GM23338 (cell line): ENCODE data around the gene FMN1. TPM values are rescaled to one million over a fixed set of nuclear protein-coding genes. Genes with fewer than 3 reads are reported as not detected.

Source experiments
- ATAC-seq: fragments of 200-7000 bp; cut with Tn5 transposase; 3 replicates; pipeline ENCODE4 v1.9.1; 2020
- DNase-seq: peaks from one replicate; pipeline ENCODE4 v3.0.0-alpha.2; 2015; ENCODE audit warnings: low spot score
- H2AFZ ChIP-seq: fragments of 200-600 bp; sonication (generic); 2 replicates; pipeline ENCODE4 v1.8.0; 2016; ENCODE audit warnings: antibody characterized with exemption, mild to moderate bottlenecking, moderate library complexity
- H3F3A ChIP-seq: fragments of 200-600 bp; sonication (generic); replicated peaks from 2 replicates; pipeline ENCODE4 v1.8.0; 2017; ENCODE audit warnings: antibody characterized with exemption, mixed run types, low read depth
- H3K27ac ChIP-seq: fragments of 200-600 bp; sonication (generic); 2 replicates; pipeline ENCODE4 v1.6.1; 2016; ENCODE audit warnings: low read depth
- H3K27me3 ChIP-seq: fragments of 200-600 bp; sonication (generic); 2 replicates; pipeline ENCODE4 v1.8.0; 2016; ENCODE audit warnings: mild to moderate bottlenecking, mixed run types, moderate library complexity; ENCODE audit not compliant: insufficient read depth
- H3K36me3 ChIP-seq: fragments of 200-600 bp; sonication (generic); 2 replicates; pipeline ENCODE4 v1.8.0; 2016; ENCODE audit warnings: mild to moderate bottlenecking; ENCODE audit not compliant: insufficient read depth
- H3K4me1 ChIP-seq: fragments of 200-600 bp; sonication (generic); 2 replicates; pipeline ENCODE4 v1.8.0; 2016; ENCODE audit warnings: mild to moderate bottlenecking, moderate library complexity; ENCODE audit not compliant: insufficient read depth
- H3K4me2 ChIP-seq: fragments of 200-600 bp; sonication (generic); 2 replicates; pipeline ENCODE4 v1.7.1; 2017; ENCODE audit warnings: mixed run types
- H3K4me3 ChIP-seq: fragments of 200-600 bp; sonication (generic); 2 replicates; pipeline ENCODE4 v1.6.1; 2016; ENCODE audit warnings: mixed run types
- H3K79me2 ChIP-seq: fragments of 200-600 bp; sonication (generic); replicated peaks from 2 replicates; pipeline ENCODE4 v1.8.0; 2017; ENCODE audit warnings: mild to moderate bottlenecking; ENCODE audit not compliant: insufficient read depth
- H3K9me2 ChIP-seq: fragments of 200-600 bp; sonication (generic); 2 replicates; pipeline ENCODE4 v1.8.0; 2017; ENCODE audit not compliant: insufficient read depth
- H4K20me1 ChIP-seq: fragments of 200-600 bp; sonication (generic); replicated peaks from 2 replicates; pipeline ENCODE4 v1.8.0; 2017; ENCODE audit warnings: mild to moderate bottlenecking; ENCODE audit not compliant: insufficient read depth
- H3K27ac Mint-ChIP-seq: 2 replicates; pipeline ENCODE4 v1.8.0; 2020; ENCODE audit warnings: inconsistent platforms, mild to moderate bottlenecking, moderate library complexity, mixed read lengths
- H3K27me3 Mint-ChIP-seq: 3 replicates; pipeline ENCODE4 v1.8.0; 2022; ENCODE audit warnings: low read depth, mild to moderate bottlenecking, moderate library complexity, mixed read lengths, inconsistent platforms; ENCODE audit not compliant: insufficient read depth, poor library complexity
- H3K36me3 Mint-ChIP-seq: 3 replicates; pipeline ENCODE4 v1.8.0; 2021; ENCODE audit warnings: low read depth, mild to moderate bottlenecking, inconsistent platforms, moderate library complexity, mixed read lengths
- H3K4me1 Mint-ChIP-seq: 3 replicates; pipeline ENCODE4 v1.8.0; 2020; ENCODE audit warnings: mild to moderate bottlenecking, inconsistent platforms, mixed read lengths
- H3K4me3 Mint-ChIP-seq: 3 replicates; pipeline ENCODE4 v1.8.0; 2021; ENCODE audit warnings: moderate library complexity, mild to moderate bottlenecking, inconsistent platforms, mixed read lengths
- H3K9me3 Mint-ChIP-seq: 3 replicates; pipeline ENCODE4 v1.8.0; 2020; ENCODE audit warnings: moderate library complexity, mild to moderate bottlenecking, inconsistent platforms, mixed read lengths
- CREB1 ChIP-seq: fragments of 250-450 bp; sonication (Bioruptor Pico); IDR thresholded peaks from 2 replicates; pipeline ENCODE4 v1.5.0; 2020; ENCODE audit warnings: low read depth, mild to moderate bottlenecking, moderate library complexity
- EZH2 ChIP-seq: fragments of 200-600 bp; sonication (generic); IDR thresholded peaks from one replicate; pipeline ENCODE4 v1.8.0; 2017; ENCODE audit warnings: antibody characterized with exemption, mild to moderate bottlenecking, low read depth; ENCODE audit not compliant: unreplicated experiment
- EZH2phosphoT487 ChIP-seq: fragments of 200-600 bp; sonication (generic); IDR thresholded peaks from one replicate; pipeline ENCODE4 v1.8.1; 2018; ENCODE audit warnings: antibody characterized with exemption; ENCODE audit not compliant: unreplicated experiment
- JUNB ChIP-seq: IDR thresholded peaks from one replicate; pipeline ENCODE4 v1.6.1; 2016; ENCODE audit warnings: antibody characterized with exemption; ENCODE audit not compliant: unreplicated experiment
- NANOG ChIP-seq: IDR thresholded peaks from 2 replicates; pipeline ENCODE4 v1.6.1; 2016; ENCODE audit warnings: antibody characterized with exemption, borderline replicate concordance
- POLR2AphosphoS5 ChIP-seq: IDR thresholded peaks from 2 replicates; pipeline ENCODE4 v1.6.1; 2016; ENCODE audit warnings: antibody characterized with exemption, low read depth
- STAT1 ChIP-seq: IDR thresholded peaks from one replicate; pipeline ENCODE4 v1.6.1; 2016; ENCODE audit warnings: antibody characterized with exemption; ENCODE audit not compliant: unreplicated experiment
- ZNF114 ChIP-seq: fragments of 250-450 bp; sonication (Bioruptor Pico); IDR thresholded peaks from 2 replicates; pipeline ENCODE4 v1.5.0; 2020; ENCODE audit warnings: mild to moderate bottlenecking, moderate library complexity
- ZNF331 ChIP-seq: fragments of 250-450 bp; sonication (Bioruptor Pico); IDR thresholded peaks from 2 replicates; pipeline ENCODE4 v1.5.0; 2020; ENCODE audit warnings: low read depth, mild to moderate bottlenecking, moderate library complexity
- polyA plus RNA-seq: library from polyadenylated mRNA; unstranded; fragments of >200 nt; fragmentation: Nextera tagmentation; extraction: Ambion mirVana; gene quantifications from 2 replicates; pipeline ENCODE4 v1.2.1, GENCODE V29; 2016
- total RNA-seq: library from RNA; depleted of rRNA; stranded (reverse); fragments of >200 nt; shearing (Covaris generic); gene quantifications from 2 replicates; pipeline ENCODE4 v1.2.3, GENCODE V29; 2014
- TF ChIP-seq, protein P1 (sequence below): IDR thresholded peaks from one replicate; pipeline ENCODE4 v1.6.1; 2018; ENCODE audit warnings: antibody characterized with exemption; ENCODE audit not compliant: unreplicated experiment

The FMN1 gene
- total and polyA plus RNA-seq, 2 experiments from 2014 or later: 1.2 to 1.6 TPM

DNA sequence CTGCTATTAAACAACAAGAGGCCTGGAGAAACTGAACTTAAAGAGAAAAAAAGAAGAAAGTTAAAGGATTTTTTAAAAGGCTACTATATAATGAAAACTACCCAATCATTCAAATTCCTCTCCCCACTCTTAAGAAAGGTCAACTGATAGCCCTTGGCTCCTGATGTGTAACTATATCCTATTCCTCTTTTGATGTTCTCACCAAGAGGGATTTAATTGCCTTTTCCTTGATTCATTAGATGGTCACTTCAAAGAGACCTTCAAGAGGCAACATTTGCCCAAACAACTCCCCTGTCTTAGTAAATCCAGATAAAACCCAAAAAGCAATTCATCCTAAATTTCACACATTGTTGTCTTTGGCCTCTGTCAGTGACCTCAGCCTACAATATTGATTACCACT lies 86.0 kb downstream of the FMN1 start:
- no peaks in the 10 kb centered on the region for H4K20me1 ChIP-seq
- no peaks in the 10 kb centered on the region for H3K79me2 ChIP-seq
- H3K9me2 ChIP-seq: no peaks in the 10 kb centered on the region
- no peaks in the 10 kb centered on the region for H3F3A ChIP-seq
- H3K27me3 ChIP-seq: no peaks in the 10 kb centered on the region
- H3K27ac ChIP-seq: no peak overlapping the region
- Mint-ChIP-seq H3K27me3 (no peaks in the 10 kb centered on the region), H3K9me3 (no peaks in the 10 kb centered on the region; the same call in 2 of the 3 replicates), H3K4me1 (peaks cover 12% of the 10 kb centered on the region; the same call in 2 of the 3 replicates), H3K36me3 (no peaks in the 10 kb centered on the region; the same call in 2 of the 3 replicates), H3K27ac (no peak overlapping the region), H3K4me3 (no peak overlapping the region)
- peaks cover 14% of the 10 kb centered on the region for H3K4me1 ChIP-seq
- no peak for ATAC-seq
- no peak overlapping the region for H3K4me3 ChIP-seq
- no peak overlapping the region for H2AFZ ChIP-seq
- no peak for TF ChIP-seq STAT1
- H3K4me2 ChIP-seq: no peak overlapping the region
- no peaks in the 10 kb centered on the region for H3K36me3 ChIP-seq
- DNase-seq: no peak

DNA sequence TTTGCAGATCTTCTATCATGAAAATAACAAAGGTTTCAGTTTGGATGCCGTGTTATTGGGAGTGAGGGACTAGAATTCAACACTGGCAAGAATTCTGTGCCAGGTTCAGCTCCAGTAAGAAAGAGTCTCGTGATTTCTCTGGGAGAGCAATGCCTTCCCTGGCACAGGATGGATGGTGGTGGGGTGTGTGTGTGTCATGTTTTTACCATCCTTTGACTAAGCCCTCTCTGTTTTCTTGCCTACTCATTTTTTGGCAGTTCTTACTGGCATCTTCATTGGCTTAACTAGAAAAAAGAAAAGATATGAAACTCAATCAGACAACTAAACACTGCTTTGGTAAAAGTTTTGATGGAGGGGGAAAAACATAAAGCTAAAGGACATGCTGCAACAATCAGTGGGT lies 86.6 kb downstream of the FMN1 start:
- Histone ChIP-seq H3K4me2 (no peak overlapping the region), H3K9me2 (no peaks in the 10 kb centered on the region), H3F3A (no peaks in the 10 kb centered on the region), H3K36me3 (no peaks in the 10 kb centered on the region), H3K27ac (no peak overlapping the region), H3K4me3 (no peak overlapping the region), H3K4me1 (peaks cover 14% of the 10 kb centered on the region), H3K79me2 (no peaks in the 10 kb centered on the region), H4K20me1 (no peaks in the 10 kb centered on the region), H2AFZ (no peak overlapping the region), H3K27me3 (no peaks in the 10 kb centered on the region)
- no peaks in the 10 kb centered on the region for H3K36me3 Mint-ChIP-seq
- H3K4me3 Mint-ChIP-seq: no peak overlapping the region
- DNase-seq: no peak
- TF ChIP-seq JUNB: no peak
- no peak for TF ChIP-seq EZH2
- no peak for ATAC-seq
- no peak overlapping the region for H3K27ac Mint-ChIP-seq
- H3K9me3 Mint-ChIP-seq: no peaks in the 10 kb centered on the region; the same call in 2 of the 3 replicates
- no peaks in the 10 kb centered on the region for H3K27me3 Mint-ChIP-seq
- peaks cover 12% of the 10 kb centered on the region; the same call in 2 of the 3 replicates for H3K4me1 Mint-ChIP-seq

DNA sequence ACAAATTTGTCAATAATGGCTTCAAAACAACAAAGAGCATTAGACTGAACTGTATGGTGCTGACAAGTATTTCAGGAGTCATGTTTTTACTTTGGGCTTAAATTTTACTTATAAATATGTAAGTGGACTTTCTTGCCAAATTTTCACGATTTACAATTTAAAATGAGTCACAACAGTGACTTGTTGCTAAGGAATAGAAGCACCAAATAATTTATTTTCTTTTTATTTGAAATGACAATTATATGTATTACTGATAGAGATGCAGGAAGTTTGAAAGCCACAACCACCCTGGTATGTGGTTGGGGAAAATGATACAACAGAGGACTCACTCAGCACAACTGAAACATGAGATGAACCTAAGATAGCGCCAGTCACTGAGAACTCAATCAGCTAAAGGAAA lies 90.3 kb downstream of the FMN1 start:
- Histone ChIP-seq H3K27ac (no peak overlapping the region), H3F3A (no peaks in the 10 kb centered on the region), H3K4me1 (no peaks in the 10 kb centered on the region), H3K4me2 (no peak overlapping the region), H3K4me3 (no peak overlapping the region), H3K36me3 (no peaks in the 10 kb centered on the region), H4K20me1 (no peaks in the 10 kb centered on the region), H3K79me2 (no peaks in the 10 kb centered on the region), H3K27me3 (no peaks in the 10 kb centered on the region), H3K9me2 (no peaks in the 10 kb centered on the region), H2AFZ (no peak overlapping the region)
- Mint-ChIP-seq H3K27me3 (peaks cover 1% of the 10 kb centered on the region), H3K4me1 (peaks cover 3% of the 10 kb centered on the region; the same call in 2 of the 3 replicates), H3K9me3 (no peaks in the 10 kb centered on the region; the same call in 2 of the 3 replicates), H3K36me3 (no peaks in the 10 kb centered on the region), H3K27ac (no peak overlapping the region), H3K4me3 (no peak overlapping the region)
- ATAC-seq (no peak), DNase-seq (no peak)
- no peak for TF ChIP-seq EZH2phosphoT487
- no peak for TF ChIP-seq POLR2AphosphoS5
- TF ChIP-seq STAT1: no peak
- TF ChIP-seq, protein P1, sequence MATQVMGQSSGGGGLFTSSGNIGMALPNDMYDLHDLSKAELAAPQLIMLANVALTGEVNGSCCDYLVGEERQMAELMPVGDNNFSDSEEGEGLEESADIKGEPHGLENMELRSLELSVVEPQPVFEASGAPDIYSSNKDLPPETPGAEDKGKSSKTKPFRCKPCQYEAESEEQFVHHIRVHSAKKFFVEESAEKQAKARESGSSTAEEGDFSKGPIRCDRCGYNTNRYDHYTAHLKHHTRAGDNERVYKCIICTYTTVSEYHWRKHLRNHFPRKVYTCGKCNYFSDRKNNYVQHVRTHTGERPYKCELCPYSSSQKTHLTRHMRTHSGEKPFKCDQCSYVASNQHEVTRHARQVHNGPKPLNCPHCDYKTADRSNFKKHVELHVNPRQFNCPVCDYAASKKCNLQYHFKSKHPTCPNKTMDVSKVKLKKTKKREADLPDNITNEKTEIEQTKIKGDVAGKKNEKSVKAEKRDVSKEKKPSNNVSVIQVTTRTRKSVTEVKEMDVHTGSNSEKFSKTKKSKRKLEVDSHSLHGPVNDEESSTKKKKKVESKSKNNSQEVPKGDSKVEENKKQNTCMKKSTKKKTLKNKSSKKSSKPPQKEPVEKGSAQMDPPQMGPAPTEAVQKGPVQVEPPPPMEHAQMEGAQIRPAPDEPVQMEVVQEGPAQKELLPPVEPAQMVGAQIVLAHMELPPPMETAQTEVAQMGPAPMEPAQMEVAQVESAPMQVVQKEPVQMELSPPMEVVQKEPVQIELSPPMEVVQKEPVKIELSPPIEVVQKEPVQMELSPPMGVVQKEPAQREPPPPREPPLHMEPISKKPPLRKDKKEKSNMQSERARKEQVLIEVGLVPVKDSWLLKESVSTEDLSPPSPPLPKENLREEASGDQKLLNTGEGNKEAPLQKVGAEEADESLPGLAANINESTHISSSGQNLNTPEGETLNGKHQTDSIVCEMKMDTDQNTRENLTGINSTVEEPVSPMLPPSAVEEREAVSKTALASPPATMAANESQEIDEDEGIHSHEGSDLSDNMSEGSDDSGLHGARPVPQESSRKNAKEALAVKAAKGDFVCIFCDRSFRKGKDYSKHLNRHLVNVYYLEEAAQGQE: no peak
- TF ChIP-seq NANOG: no peak
- no peak for TF ChIP-seq CREB1 (CRISPR knock-in tag)
- no peak for TF ChIP-seq ZNF331
- TF ChIP-seq EZH2: no peak
- no peak for TF ChIP-seq ZNF114 (CRISPR knock-in tag)
